K562 (cell line): ENCODE measurements around the gene ZNF613. TPM values are rescaled to one million over a fixed set of nuclear protein-coding genes. Genes with fewer than 3 reads are reported as not detected.

ENCODE experiments used
- DMBX1 ChIP-seq: fragments of 250-450 bp; sonication (Bioruptor Pico); IDR thresholded peaks from 2 replicates; pipeline ENCODE4 v1.8.0; 2022; ENCODE audit warnings: inconsistent platforms, mild to moderate bottlenecking, moderate library complexity, borderline replicate concordance
- DPF2 ChIP-seq: fragments of 450-650 bp; IDR thresholded peaks from 2 replicates; pipeline ENCODE4 v1.6.1; 2016
- POLR2AphosphoS5 ChIP-seq: IDR thresholded peaks from 2 replicates; pipeline ENCODE4 v1.6.1; 2011; ENCODE audit warnings: mild to moderate bottlenecking, low read depth, low read length, moderate library complexity; ENCODE audit not compliant: control insufficient read depth, insufficient read depth
- SMAD4 ChIP-seq: fragments of 250-450 bp; sonication (Bioruptor Pico); conservative IDR thresholded peaks from 2 replicates; pipeline ENCODE4 v1.8.0; 2021; ENCODE audit warnings: inconsistent platforms, mild to moderate bottlenecking, moderate library complexity
- TAL1 ChIP-seq: fragments of 450-650 bp; IDR thresholded peaks from 2 replicates; pipeline ENCODE4 v1.6.1; 2016; ENCODE audit warnings: mild to moderate bottlenecking
- TCF3 ChIP-seq: sonication (generic); formaldehyde crosslinking; IDR thresholded peaks from 2 replicates; pipeline ENCODE4 v1.4.0; 2020; ENCODE audit warnings: mild to moderate bottlenecking, missing genetic modification reagents
- polyA plus RNA-seq, 8 experiments: library from polyadenylated mRNA; depleted of rRNA in 4 of 8; stranded (reverse) in 5 of 8; unstranded in 3 of 8; fragments of >200 nt; fragmentation: Nextera tagmentation in 2 of 8; fragmentation: Illumina TruSeq in 1 of 8; extraction: Ambion mirVana in 2 of 8; extraction: Trizol in 1 of 8; gene quantifications; 2 replicates each; pipeline versions ENCODE4 v1.2.1 to v1.2.3, GENCODE V29; 2011 to 2014; ENCODE audit warnings: inconsistent platforms in 1 of 8, missing spikeins in 1 of 8
- total RNA-seq, 7 experiments: library from RNA; depleted of rRNA in 6 of 7; stranded (reverse); fragments of >200 nt in 6 of 7; fragmentation: Illumina TruSeq in 2 of 7; extraction: Trizol in 2 of 7; gene quantifications; 2 replicates each; pipeline versions ENCODE4 v1.2.1 to v1.2.3, GENCODE V29; 2011 to 2021; ENCODE audit warnings: low replicate concordance in 1 of 7
- TF ChIP-seq, protein P1 (sequence below), 3 experiments: fragments of 200-800 bp in 1 of 3; fragments of 250-450 bp in 1 of 3; fragments of 450-650 bp in 1 of 3; sonication (Bioruptor Pico) in 1 of 3; sonication (Bioruptor generic) in 1 of 3; formaldehyde crosslinking in 1 of 3; IDR thresholded peaks; 2 replicates each; pipeline versions ENCODE4 v1.6.1 to v1.8.0; 2016 to 2022; ENCODE audit warnings: mild to moderate bottlenecking in 2 of 3, missing genetic modification characterization in 2 of 3, missing compliant biosample characterization in 1 of 3, moderate library complexity in 1 of 3

Gene ZNF613
- total and polyA plus RNA-seq, 9 of the 15 experiments (the other 6 are each of a cell fraction or from before 2014, with no cell fraction given) = 2.1 to 4.5 (median 2.7) TPM

DNA sequence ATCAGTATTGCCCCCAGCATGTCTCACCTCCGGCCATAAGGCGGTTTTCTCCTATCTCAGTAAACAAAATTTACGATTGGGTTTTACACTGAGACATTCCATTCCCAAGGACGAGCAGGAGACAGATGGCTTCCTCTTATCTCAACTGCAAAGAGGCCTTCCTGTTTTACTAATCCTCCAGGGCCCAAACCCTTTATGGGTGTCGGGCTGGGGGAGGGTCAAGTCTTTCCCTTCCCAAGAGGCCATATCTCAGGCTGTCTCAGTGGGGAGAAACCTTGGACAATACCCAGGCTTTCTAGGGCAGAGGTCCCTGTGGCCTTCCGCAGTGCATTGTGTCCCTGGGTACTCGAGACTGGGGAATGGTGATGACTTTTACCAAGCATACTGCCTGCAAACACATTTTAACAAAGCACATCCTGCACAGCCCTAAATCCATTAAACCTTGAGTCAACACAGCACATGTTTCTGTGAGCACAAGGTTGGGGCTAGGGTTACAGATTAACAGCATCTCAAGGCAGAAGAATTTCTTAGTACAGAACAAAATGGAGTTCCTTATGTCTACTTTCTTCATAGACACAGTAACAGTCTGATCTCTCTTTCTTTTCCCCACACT, 33.5 kb downstream of the ZNF613 start (continued):
- TF ChIP-seq, protein P1, sequence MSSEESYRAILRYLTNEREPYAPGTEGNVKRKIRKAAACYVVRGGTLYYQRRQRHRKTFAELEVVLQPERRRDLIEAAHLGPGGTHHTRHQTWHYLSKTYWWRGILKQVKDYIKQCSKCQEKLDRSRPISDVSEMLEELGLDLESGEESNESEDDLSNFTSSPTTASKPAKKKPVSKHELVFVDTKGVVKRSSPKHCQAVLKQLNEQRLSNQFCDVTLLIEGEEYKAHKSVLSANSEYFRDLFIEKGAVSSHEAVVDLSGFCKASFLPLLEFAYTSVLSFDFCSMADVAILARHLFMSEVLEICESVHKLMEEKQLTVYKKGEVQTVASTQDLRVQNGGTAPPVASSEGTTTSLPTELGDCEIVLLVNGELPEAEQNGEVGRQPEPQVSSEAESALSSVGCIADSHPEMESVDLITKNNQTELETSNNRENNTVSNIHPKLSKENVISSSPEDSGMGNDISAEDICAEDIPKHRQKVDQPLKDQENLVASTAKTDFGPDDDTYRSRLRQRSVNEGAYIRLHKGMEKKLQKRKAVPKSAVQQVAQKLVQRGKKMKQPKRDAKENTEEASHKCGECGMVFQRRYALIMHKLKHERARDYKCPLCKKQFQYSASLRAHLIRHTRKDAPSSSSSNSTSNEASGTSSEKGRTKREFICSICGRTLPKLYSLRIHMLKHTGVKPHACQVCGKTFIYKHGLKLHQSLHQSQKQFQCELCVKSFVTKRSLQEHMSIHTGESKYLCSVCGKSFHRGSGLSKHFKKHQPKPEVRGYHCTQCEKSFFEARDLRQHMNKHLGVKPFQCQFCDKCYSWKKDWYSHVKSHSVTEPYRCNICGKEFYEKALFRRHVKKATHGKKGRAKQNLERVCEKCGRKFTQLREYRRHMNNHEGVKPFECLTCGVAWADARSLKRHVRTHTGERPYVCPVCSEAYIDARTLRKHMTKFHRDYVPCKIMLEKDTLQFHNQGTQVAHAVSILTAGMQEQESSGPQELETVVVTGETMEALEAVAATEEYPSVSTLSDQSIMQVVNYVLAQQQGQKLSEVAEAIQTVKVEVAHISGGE (CRISPR knock-in tag; IDR thresholded peaks at IDR 0.05) = peak in 1 of 3 experiments; percentile 34; a peak in 1 of 6 replicates
- TF ChIP-seq POLR2AphosphoS5 (0 out of 2 replicates have a peak, but pooled peaks have one; percentile 26), TAL1 (peak; percentile 62), TCF3 (CRISPR knock-in tag) (peak; percentile 87), SMAD4 (CRISPR knock-in tag) (peak; percentile 74), DPF2 (peak; percentile 49; the same call in 1 of the 2 replicates), DMBX1 (CRISPR knock-in tag) (peak; percentile 87)
